K562 (cell line): ENCODE measurements around the gene SF3A2. TPM values are rescaled to one million over a fixed set of nuclear protein-coding genes. Genes with fewer than 3 reads are reported as not detected.
A peak's percentile ranks its signal among the peaks of the same experiment; 100 is the strongest.

Source experiments
- ATAC-seq: fragments of 200-7000 bp; cut with Tn5 transposase; 3 replicates; pipeline ENCODE4 v1.9.1; 2020; ENCODE audit warnings: moderate library complexity
- BruUV-seq: library from RNA; stranded (reverse); fragments of 400-500 nt; replicated peaks from 2 replicates; lab custom pipeline; 2021; lab: Mats Ljungman, UMichigan
- CTCF ChIA-PET: fragments of 300-600 bp; formaldehyde crosslinking; extraction: SDS; loops from one replicate; lab custom pipeline; 2021; ENCODE audit warnings: low intra/inter-chr PET ratio; lab: Yijun Ruan, JAX
- POLR2A ChIA-PET: fragments of 300-600, 350-650 bp; sonication (Branson Sonifier 250); formaldehyde crosslinking; extraction: SDS; loops from one replicate; lab custom pipeline; 2021; ENCODE audit warnings: antibody characterized with exemption, inconsistent platforms; lab: Yijun Ruan, JAX
- DNase-seq, 4 experiments: peaks; one replicate each; pipeline versions ENCODE4 v3.0.0 to v3.0.0-alpha.2; 2011 to 2018; ENCODE audit warnings: low spot score in 3 of 4, mixed read lengths in 3 of 4; ENCODE audit errors: extremely low read depth in 1 of 4
- FAIRE-seq: peaks from 2 replicates; lab custom pipeline; 2011; peaks lifted over from hg19 to GRCh38; lab: Jason Lieb, UNC
- H2AFZ ChIP-seq: 2 replicates; pipeline ENCODE4 v1.6.0; 2011; ENCODE audit warnings: low read depth, low read length, control low read depth, inconsistent platforms
- H3K27ac ChIP-seq: fragments of 200-600 bp; 3 replicates; pipeline ENCODE4 v1.8.0; 2011; ENCODE audit warnings: low read depth, mild to moderate bottlenecking, control low read depth, inconsistent platforms, low read length, moderate library complexity, mixed read lengths; ENCODE audit errors: extremely low read depth
- H3K27me3 ChIP-seq, 2 experiments: fragments of 300-600 bp in 1 of 2; 2 replicates in 1 of 2; 3 replicates in 1 of 2; pipeline versions ENCODE4 v1.6.0 to v1.8.0; 2011; ENCODE audit warnings: inconsistent platforms in 2 of 2, low read length in 2 of 2, mild to moderate bottlenecking in 1 of 2, mixed read lengths in 1 of 2, moderate library complexity in 1 of 2; ENCODE audit not compliant: control insufficient read depth in 2 of 2, insufficient read depth in 2 of 2
- H3K36me3 ChIP-seq: fragments of 300-600 bp; 3 replicates; pipeline ENCODE4 v1.8.0; 2011; ENCODE audit warnings: mild to moderate bottlenecking, low read length, inconsistent platforms; ENCODE audit not compliant: control insufficient read depth, insufficient read depth
- H3K4me1 ChIP-seq, 2 experiments: fragments of 200-600 bp in 1 of 2; replicated peaks in 1 of 2; 2 replicates in 1 of 2; 3 replicates in 1 of 2; pipeline versions ENCODE4 v1.5.1 to v1.8.0; 2011; ENCODE audit warnings: inconsistent platforms in 2 of 2, low read length in 2 of 2, mild to moderate bottlenecking in 1 of 2, mixed read lengths in 1 of 2, moderate library complexity in 1 of 2; ENCODE audit not compliant: control insufficient read depth in 2 of 2, insufficient read depth in 2 of 2
- H3K4me2 ChIP-seq: 2 replicates; pipeline ENCODE4 v1.6.1; 2011; ENCODE audit warnings: low read length, control low read depth, inconsistent platforms, mixed read lengths; ENCODE audit not compliant: insufficient read depth
- H3K4me3 ChIP-seq: fragments of 200-600 bp; sonication (generic), shearing (Covaris generic); 2 replicates; pipeline ENCODE4 v1.5.1; 2016; ENCODE audit warnings: control low read depth, inconsistent platforms
- H3K79me2 ChIP-seq: fragments of 200-600 bp; 3 replicates; pipeline ENCODE4 v1.8.0; 2011; ENCODE audit warnings: low read length, inconsistent platforms; ENCODE audit not compliant: control insufficient read depth, insufficient read depth
- H3K9ac ChIP-seq, 2 experiments: 2 replicates each; pipeline versions ENCODE4 v1.6.0 to v1.6.1; 2011; ENCODE audit warnings: low read depth in 2 of 2, low read length in 2 of 2, control low read depth in 1 of 2, inconsistent platforms in 1 of 2, mild to moderate bottlenecking in 1 of 2, mixed read lengths in 1 of 2; ENCODE audit not compliant: insufficient read depth in 1 of 2
- H3K9me1 ChIP-seq: one replicate; pipeline ENCODE4 v1.6.0; 2011; ENCODE audit warnings: inconsistent platforms, mild to moderate bottlenecking, low read length, moderate library complexity; ENCODE audit not compliant: control insufficient read depth, insufficient read depth
- H3K9me3 ChIP-seq: replicated peaks from 2 replicates; pipeline ENCODE4 v1.5.1; 2011; ENCODE audit warnings: low read depth, low read length, inconsistent platforms; ENCODE audit not compliant: control insufficient read depth, insufficient read depth
- H4K20me1 ChIP-seq: replicated peaks from 2 replicates; pipeline ENCODE4 v1.6.1; 2011; ENCODE audit warnings: low read length, inconsistent platforms, mixed read lengths; ENCODE audit not compliant: control insufficient read depth, insufficient read depth
- ARID4B ChIP-seq: sonication (generic); formaldehyde crosslinking; IDR thresholded peaks from 2 replicates; pipeline ENCODE4 v1.8.0; 2022; ENCODE audit warnings: mild to moderate bottlenecking, missing genetic modification reagents
- FIP1L1 ChIP-seq: fragments of 200-400 bp; formaldehyde crosslinking; IDR thresholded peaks from 2 replicates; pipeline ENCODE4 v1.6.1; 2018; ENCODE audit warnings: mild to moderate bottlenecking, low read depth, low read length; ENCODE audit not compliant: poor library complexity, severe bottlenecking
- LARP7 ChIP-seq: fragments of 450-650 bp; IDR thresholded peaks from 2 replicates; pipeline ENCODE4 v1.6.1; 2016
- POLR2G ChIP-seq: fragments of 200-400 bp; formaldehyde crosslinking; IDR thresholded peaks from 2 replicates; pipeline ENCODE4 v1.6.1; 2017; ENCODE audit warnings: low read depth, mild to moderate bottlenecking, antibody characterized with exemption, low read length, moderate library complexity
- RBFOX2 ChIP-seq: fragments of 200-400 bp; formaldehyde crosslinking; IDR thresholded peaks from 2 replicates; pipeline ENCODE4 v1.6.1; 2017; ENCODE audit warnings: low read depth, mild to moderate bottlenecking, low read length, moderate library complexity
- RBM22 ChIP-seq: fragments of 200-400 bp; formaldehyde crosslinking; IDR thresholded peaks from 2 replicates; pipeline ENCODE4 v1.6.1; 2018; ENCODE audit warnings: low read length, low read depth; ENCODE audit not compliant: poor library complexity, severe bottlenecking
- TRIM28 ChIP-seq: fragments of 450-650 bp; IDR thresholded peaks from 2 replicates; pipeline ENCODE4 v1.6.1; 2017
- ZBTB33 ChIP-seq: sonication (generic); formaldehyde crosslinking; IDR thresholded peaks from 2 replicates; pipeline ENCODE4 v1.8.1; 2023; ENCODE audit warnings: mild to moderate bottlenecking, missing genetic modification reagents
- ZNF518B ChIP-seq: fragments of 250-450 bp; sonication (Bioruptor Pico); IDR thresholded peaks from 2 replicates; pipeline ENCODE4 v1.5.0; 2021; ENCODE audit warnings: mild to moderate bottlenecking, moderate library complexity
- WGBS: fragments of 100-300 bp; shearing (Covaris generic); methylation state at CpG from one replicate; pipeline ENCODE4 v1.1.6; 2016; ENCODE audit warnings: low coverage, mixed read lengths; ENCODE audit not compliant: insufficient coverage; ENCODE audit errors: missing lambda C conversion rate; 5-methylcytosine and 5-hydroxymethylcytosine counted together
- in situ Hi-C: fragments of 300-500 bp; cut with MboI; formaldehyde crosslinking; loops from 4 replicates; pipeline ENCODE4 v1.15.0; 2018; ENCODE audit warnings: inconsistent platforms, mixed read lengths
- intact Hi-C: fragments of 100-400 bp; cut with micrococcal nuclease; formaldehyde crosslinking; loops from 2 replicates; pipeline ENCODE4 v1.14.2; 2022
- polyA plus RNA-seq, 8 experiments: library from polyadenylated mRNA; depleted of rRNA in 4 of 8; stranded (reverse) in 5 of 8; unstranded in 3 of 8; fragments of >200 nt; fragmentation: Nextera tagmentation in 2 of 8; fragmentation: Illumina TruSeq in 1 of 8; extraction: Ambion mirVana in 2 of 8; extraction: Trizol in 1 of 8; gene quantifications; 2 replicates each; pipeline versions ENCODE4 v1.2.1 to v1.2.3, GENCODE V29; 2011 to 2014; ENCODE audit warnings: inconsistent platforms in 1 of 8, missing spikeins in 1 of 8
- total RNA-seq, 7 experiments: library from RNA; depleted of rRNA in 6 of 7; stranded (reverse); fragments of >200 nt in 6 of 7; fragmentation: Illumina TruSeq in 2 of 7; extraction: Trizol in 2 of 7; gene quantifications; 2 replicates each; pipeline versions ENCODE4 v1.2.1 to v1.2.3, GENCODE V29; 2011 to 2021; ENCODE audit warnings: low replicate concordance in 1 of 7

Gene SF3A2
- total and polyA plus RNA-seq, 9 of the 15 experiments (the other 6 are each of a cell fraction or from before 2014, with no cell fraction given), result 0.17 to 194 (median 22.8) TPM

GRCh38 chr19:2252055-2252796 is 15.6 kb downstream of the SF3A2 start:
- no peaks in the 10 kb centered on the region for H3K9me3 ChIP-seq
- BruUV-seq, result no TSS peak
- H3K4me3 ChIP-seq, result no peak overlapping the region
- DNase-seq, result no peak
- peaks cover 0 to 72% of the 10 kb centered on the region in 2 experiments; a peak in 2 of 5 replicates for H3K4me1 ChIP-seq
- 96% methylated on average over 8 of the region's 74 CpGs for WGBS
- no peak overlapping the region for H3K9ac ChIP-seq
- intact Hi-C loops, result no loop called here
- no peaks in the 10 kb centered on the region for H3K9me1 ChIP-seq
- H3K27ac ChIP-seq, result no peak overlapping the region
- H2AFZ ChIP-seq, result no peak overlapping the region
- no peaks in the 10 kb centered on the region for H3K27me3 ChIP-seq
- no peaks in the 10 kb centered on the region for H3K79me2 ChIP-seq
- no peak overlapping the region for H3K4me2 ChIP-seq
- CTCF ChIA-PET, result no interaction called here
- FAIRE-seq, result no peak
- in situ Hi-C loops, result no loop called here
- peak; percentile 42 for TF ChIP-seq RBM22
- TF ChIP-seq RBFOX2, result 0 out of 2 replicates have a peak, but pooled peaks have one; percentile 19
- TF ChIP-seq POLR2G, result peak; percentile 50
- no peak for TF ChIP-seq ZNF518B
- no peak for TF ChIP-seq TRIM28
- peak; percentile 57; the same call in 1 of the 2 replicates for TF ChIP-seq ZBTB33 (CRISPR knock-in tag)
- TF ChIP-seq LARP7, result no peak
- no peak for TF ChIP-seq ARID4B (CRISPR knock-in tag)
- peak; percentile 67 for TF ChIP-seq FIP1L1
- ATAC-seq, result no peak
- POLR2A ChIA-PET, result interaction anchor here (1.7 kb wide), 1 partner anchor 20 kb away, joined by 9 read pairs; no protein-coding TSS in a partner anchor
- peaks cover 22% of the 10 kb centered on the region; the same call in 1 of the 3 replicates for H3K36me3 ChIP-seq
- H4K20me1 ChIP-seq, result no peaks in the 10 kb centered on the region
